Epithelial cell of proximal tubule (primary cell): ENCODE measurements around the gene TICAM2. TPM values are rescaled to one million over a fixed set of nuclear protein-coding genes. Genes with fewer than 3 reads are reported as not detected.

Source experiments
- DNase-seq: peaks from one replicate; pipeline ENCODE4 v3.0.0-alpha.2; 2011; ENCODE audit warnings: low read depth
- H3K4me3 ChIP-seq: 2 replicates; pipeline ENCODE4 v1.5.1; 2011; ENCODE audit warnings: low read depth, mild to moderate bottlenecking, low read length
- CTCF ChIP-seq: conservative IDR thresholded peaks from 2 replicates; pipeline ENCODE4 v1.5.1; 2012; ENCODE audit warnings: low read depth, mild to moderate bottlenecking, low read length
- total RNA-seq: library from RNA; depleted of rRNA; stranded (reverse); fragments of >200 nt; gene quantifications from 2 replicates; pipeline ENCODE4 v1.2.3, GENCODE V29; 2015

Gene TICAM2
- total RNA-seq, 1 donor from 2014 or later: 1.7 TPM

DNA sequence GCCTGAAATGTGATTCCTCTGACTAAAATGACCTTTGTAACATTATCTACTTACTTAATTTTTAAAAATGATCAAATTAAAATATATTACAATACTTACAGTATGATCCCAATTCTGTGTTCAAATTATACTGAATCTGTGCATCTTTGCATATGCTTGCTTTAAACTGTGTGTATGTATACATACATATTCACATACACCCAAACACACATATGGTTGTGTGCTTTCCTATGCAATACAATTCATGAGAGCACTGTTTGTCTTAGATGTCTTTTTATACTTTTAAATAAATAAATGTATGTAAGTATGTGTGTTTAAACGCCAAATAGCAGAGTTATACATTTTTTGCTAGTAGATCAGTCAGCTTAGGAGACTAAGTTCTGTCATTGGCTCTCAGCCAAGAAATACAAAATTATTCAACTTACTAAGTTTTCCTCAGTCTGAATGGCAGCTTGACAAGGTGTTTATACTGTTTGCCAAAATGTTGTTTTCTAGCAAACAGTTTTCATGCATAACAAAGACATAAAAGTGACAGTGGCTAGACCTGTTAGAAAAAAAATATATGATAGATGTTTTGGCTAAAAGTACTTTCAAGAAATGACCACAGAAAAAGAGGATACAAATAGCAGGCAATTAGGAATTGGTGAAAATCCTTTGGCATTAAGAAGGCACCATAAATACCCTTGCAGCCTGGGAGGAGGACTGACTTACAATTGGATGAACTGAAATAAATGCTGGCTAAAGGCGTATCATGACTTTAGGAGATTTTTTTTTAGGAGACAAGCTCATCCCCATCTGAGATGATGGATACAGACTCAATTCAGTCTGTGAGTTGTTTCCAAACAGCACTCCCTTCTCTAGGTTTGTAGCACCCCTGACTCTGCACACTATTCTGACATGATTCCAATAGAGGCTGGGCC lies 7.9 kb downstream of the TICAM2 start:
- DNase-seq: no peak
- H3K4me3 ChIP-seq: no peak overlapping the region
- no peak for TF ChIP-seq CTCF

DNA sequence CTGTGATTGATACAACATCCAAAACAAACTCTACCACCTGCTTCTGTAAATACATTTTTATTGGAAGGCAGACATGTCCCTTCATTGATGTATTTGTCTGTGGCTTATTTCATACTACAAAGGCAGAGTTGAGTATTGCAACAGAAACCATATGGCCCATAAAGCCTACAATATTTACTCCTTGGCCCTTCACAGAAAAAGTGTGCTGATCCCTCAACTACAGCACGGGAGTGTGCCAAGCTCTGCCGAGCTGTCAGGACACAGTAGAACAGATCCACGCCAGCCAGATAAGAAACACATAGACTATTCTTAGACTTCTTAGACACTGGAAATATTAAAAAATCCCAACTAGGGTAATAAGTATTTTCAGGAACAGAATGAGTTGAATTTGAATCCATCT lies 13.2 kb downstream of the TICAM2 start:
- no peak for DNase-seq
- TF ChIP-seq CTCF: no peak
- no peak overlapping the region for H3K4me3 ChIP-seq

- TF ChIP-seq CTCF: no peak
- no peak for DNase-seq
- H3K4me3 ChIP-seq: no peak overlapping the region
Observed at GRCh38 chr5:115588640-115589039, 13.6 kb downstream of the TICAM2 start.

GRCh38 chr5:115586525-115587146 lies 15.6 kb downstream of the TICAM2 start:
- peak; percentile 50 for TF ChIP-seq CTCF
- no peak overlapping the region for H3K4me3 ChIP-seq
- DNase-seq: no peak

DNA sequence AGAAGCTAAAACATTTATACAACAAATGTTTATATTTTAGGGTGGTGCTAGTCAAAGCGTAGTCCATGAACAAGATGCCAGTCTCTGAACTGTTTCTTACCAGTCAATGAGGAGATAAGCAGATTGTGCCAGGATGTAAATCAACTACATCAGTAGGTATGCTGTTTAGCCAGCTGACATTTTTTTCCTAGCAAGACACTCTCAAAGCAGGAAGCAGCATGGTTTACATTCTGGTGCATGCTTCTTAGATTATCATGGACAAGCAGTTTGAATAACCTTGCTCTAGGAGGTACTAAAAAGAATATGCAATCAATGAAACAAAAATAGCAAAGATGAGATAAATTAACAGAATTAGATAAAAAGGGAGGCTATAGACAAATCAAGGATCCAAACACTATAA lies 17.0 kb downstream of the TICAM2 start:
- no peak overlapping the region for H3K4me3 ChIP-seq
- no peak for TF ChIP-seq CTCF
- no peak for DNase-seq

DNA sequence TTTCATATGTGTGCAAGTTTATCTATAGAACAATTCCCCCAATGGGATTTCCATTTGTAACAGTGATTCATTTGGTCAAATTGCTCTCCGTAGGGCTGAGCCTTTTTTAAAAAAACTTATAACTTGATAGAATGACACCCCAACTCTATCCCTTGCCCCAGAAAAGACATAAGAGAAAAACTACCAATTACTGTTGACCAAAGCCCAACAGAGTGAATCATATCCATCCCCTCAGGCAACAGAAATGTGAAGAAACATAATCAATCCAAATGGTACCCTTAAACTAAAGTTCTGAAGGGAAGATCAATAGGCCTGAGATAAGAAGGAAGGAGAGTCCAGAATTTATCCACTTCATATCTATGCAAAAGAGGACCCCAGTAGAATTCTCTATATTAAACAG lies 17.8 kb downstream of the TICAM2 start:
- no peak for DNase-seq
- no peak for TF ChIP-seq CTCF
- H3K4me3 ChIP-seq: no peak overlapping the region

DNA sequence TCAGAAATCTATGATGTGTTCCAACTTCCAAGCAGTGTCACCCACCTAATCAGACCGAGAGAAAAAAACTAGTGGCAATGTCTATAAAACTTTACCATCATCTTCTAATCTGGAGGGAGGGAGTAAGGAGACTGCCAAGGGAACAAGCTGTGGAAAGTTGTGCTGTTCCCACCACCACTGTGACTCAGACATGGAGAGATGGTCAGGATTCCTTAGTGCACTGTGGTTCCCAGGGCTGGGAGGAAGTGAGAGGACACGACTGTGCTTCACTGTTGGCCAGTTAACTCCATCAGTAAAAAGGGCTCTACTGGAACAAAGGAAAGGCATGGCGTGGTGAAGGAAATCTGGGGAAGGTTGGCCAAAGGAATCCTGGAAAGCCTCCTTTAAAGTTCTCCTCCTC lies 18.8 kb downstream of the TICAM2 start:
- no peak for TF ChIP-seq CTCF
- DNase-seq: no peak

More for the DNA sequence above, 18.8 kb downstream of the TICAM2 start:
- H3K4me3 ChIP-seq: no peak overlapping the region
